ENCODE results near the gene LANCL2. TPM values are rescaled to one million over a fixed set of nuclear protein-coding genes. Genes with fewer than 3 reads are reported as not detected.

The LANCL2 gene
- total RNA-seq, 1 experiment from 2014 or later, result 14.3 TPM

DNA sequence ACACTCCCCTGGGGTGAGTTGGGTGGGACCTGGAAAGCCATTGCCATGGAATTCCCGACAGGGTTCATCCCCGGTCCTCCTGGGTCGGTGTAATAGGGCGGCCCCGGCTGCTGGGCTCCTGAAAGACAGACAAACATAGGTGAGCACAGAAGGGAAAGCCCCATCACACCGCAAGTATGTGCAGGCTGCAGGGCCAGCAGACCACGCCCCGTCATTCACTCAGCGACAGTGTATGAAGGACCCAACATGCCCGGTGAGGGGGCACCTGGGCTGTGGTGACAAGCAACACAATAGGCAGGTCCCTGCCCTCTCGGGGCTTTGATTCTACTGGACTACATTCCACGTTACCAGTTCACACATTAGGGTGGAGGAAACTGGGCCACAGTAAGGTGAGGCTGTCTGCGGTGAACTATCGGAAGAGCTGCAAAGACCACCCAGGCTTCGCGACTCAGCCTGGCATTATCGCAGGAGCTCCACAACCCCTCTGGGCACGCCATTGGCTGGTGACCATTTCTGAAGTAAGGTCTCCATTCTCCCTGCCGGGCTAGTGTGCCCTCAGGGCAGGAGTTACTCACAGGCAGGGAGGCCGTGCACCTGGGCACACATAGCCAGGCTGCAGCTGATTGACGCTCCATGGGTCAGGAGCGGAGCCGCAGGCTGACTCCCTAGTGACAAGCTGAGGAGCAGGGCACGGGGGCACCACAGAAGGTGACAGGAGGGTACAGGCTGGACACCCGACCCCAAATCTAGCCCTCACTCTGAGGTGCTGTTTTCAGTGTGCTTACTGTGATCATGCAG lies 108.0 kb downstream of the LANCL2 start:
- intact Hi-C loops (cut with micrococcal nuclease), result no loop called here
- no peak overlapping the region for H3K27ac Mint-ChIP-seq (ENCODE audit: low read depth, unreplicated experiment)
- no peaks in the 10 kb centered on the region for H3K27me3 Mint-ChIP-seq (ENCODE audit: insufficient read depth, unreplicated experiment)
- ChIA-PET CTCF (no interaction called here), POLR2A (no interaction called here)
- peaks cover 10% of the 10 kb centered on the region for H3K4me1 Mint-ChIP-seq (ENCODE audit: insufficient read depth, unreplicated experiment)
- no peak overlapping the region for H3K4me3 Mint-ChIP-seq (ENCODE audit: unreplicated experiment)
- peaks cover 22% of the 10 kb centered on the region for H3K36me3 Mint-ChIP-seq (ENCODE audit: insufficient read depth, unreplicated experiment)
- no peak for DNase-seq (ENCODE audit: unreplicated experiment)
- BruUV-seq (replicated peaks), result no TSS peak
- H3K9me3 Mint-ChIP-seq (ENCODE audit: unreplicated experiment), result no peaks in the 10 kb centered on the region
- TF ChIP-seq, protein P1, sequence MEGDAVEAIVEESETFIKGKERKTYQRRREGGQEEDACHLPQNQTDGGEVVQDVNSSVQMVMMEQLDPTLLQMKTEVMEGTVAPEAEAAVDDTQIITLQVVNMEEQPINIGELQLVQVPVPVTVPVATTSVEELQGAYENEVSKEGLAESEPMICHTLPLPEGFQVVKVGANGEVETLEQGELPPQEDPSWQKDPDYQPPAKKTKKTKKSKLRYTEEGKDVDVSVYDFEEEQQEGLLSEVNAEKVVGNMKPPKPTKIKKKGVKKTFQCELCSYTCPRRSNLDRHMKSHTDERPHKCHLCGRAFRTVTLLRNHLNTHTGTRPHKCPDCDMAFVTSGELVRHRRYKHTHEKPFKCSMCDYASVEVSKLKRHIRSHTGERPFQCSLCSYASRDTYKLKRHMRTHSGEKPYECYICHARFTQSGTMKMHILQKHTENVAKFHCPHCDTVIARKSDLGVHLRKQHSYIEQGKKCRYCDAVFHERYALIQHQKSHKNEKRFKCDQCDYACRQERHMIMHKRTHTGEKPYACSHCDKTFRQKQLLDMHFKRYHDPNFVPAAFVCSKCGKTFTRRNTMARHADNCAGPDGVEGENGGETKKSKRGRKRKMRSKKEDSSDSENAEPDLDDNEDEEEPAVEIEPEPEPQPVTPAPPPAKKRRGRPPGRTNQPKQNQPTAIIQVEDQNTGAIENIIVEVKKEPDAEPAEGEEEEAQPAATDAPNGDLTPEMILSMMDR (IDR thresholded peaks at IDR 0.05; ENCODE audit: unreplicated experiment), result no peak

DNA sequence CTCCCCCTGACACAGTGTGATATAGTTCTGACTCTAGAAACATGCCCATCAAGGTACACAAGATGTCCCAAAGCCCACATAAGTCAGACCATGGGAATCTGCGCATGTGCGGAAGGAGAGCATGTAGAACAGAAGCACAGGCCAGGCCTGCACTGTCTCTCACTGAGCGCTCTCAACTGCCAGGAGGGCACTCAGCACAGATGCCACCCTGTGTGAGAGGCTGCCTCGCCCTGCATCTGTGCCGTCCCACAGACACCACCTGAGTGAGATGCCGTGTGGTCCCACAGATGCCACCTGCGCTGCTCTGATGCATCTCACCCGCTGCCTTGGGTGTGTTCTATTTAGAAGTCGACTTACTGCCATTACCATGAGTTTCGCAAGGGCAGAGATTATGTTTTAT lies 108.8 kb downstream of the LANCL2 start:
- TF ChIP-seq, protein P1 (IDR thresholded peaks at IDR 0.05; ENCODE audit: unreplicated experiment), result no peak
- no peak overlapping the region for H3K27ac Mint-ChIP-seq (ENCODE audit: low read depth, unreplicated experiment)
- H3K9me3 Mint-ChIP-seq (ENCODE audit: unreplicated experiment), result no peaks in the 10 kb centered on the region
- BruUV-seq (replicated peaks), result no TSS peak
- no peak for DNase-seq (ENCODE audit: unreplicated experiment)
- H3K4me3 Mint-ChIP-seq (ENCODE audit: unreplicated experiment), result no peak overlapping the region
- H3K27me3 Mint-ChIP-seq (ENCODE audit: insufficient read depth, unreplicated experiment), result no peaks in the 10 kb centered on the region
- peaks cover 22% of the 10 kb centered on the region for H3K36me3 Mint-ChIP-seq (ENCODE audit: insufficient read depth, unreplicated experiment)
- intact Hi-C loops (cut with micrococcal nuclease), result no loop called here
- POLR2A ChIA-PET, result no interaction called here
- H3K4me1 Mint-ChIP-seq (ENCODE audit: insufficient read depth, unreplicated experiment), result peaks cover 10% of the 10 kb centered on the region
- CTCF ChIA-PET, result no interaction called here

DNA sequence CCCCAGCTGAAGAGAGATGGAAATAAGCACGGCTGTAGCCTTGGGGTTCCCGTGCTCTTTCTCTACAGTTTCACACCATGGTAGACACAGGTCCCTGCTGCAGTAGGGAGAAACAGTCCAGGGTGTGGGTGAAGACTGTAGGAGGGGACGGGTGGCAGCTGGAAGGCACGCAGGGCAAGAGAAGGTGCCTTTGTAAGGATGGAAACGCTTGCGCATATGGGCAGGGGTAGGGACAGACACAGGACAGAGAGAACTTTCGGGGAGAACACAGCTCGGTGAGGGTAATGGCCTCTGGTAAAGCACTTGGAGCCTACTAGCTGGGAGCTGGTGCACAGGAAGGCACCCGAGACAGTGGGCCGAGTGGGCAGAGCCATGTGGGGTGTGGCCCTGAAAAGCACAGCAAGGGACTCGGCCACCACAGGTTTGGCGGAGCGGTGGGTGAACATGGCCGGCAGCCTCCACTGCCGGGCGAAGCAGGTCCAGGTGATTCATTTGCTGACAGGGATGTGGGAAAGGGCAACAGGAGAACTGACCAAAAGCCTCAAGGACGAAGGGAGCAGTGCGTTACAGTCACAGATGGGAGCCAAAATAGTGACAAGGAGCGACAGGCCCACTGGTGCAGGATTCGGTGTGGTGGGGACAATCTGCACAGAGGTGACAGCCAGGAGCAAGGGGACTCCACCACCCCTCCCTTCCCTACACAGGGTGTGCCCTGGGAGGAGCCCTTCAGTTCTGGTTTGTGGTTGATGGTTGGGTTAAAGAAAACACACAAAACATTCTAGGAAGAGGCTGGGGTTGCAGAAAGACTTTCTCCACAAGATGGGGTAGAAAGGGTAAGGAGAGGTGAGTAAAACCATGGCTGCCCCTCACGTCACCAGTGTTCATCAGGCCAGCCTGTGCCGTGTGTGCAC lies 110.1 kb downstream of the LANCL2 start:
- intact Hi-C loops (cut with micrococcal nuclease), result no loop called here
- CTCF ChIA-PET, result interaction anchor here (0.6 kb wide), 1 partner anchor 683 kb away, joined by 4 read pairs; no protein-coding TSS in a partner anchor
- Mint-ChIP-seq H3K27me3 (ENCODE audit: insufficient read depth, unreplicated experiment) (no peaks in the 10 kb centered on the region), H3K27ac (ENCODE audit: low read depth, unreplicated experiment) (no peak overlapping the region), H3K36me3 (ENCODE audit: insufficient read depth, unreplicated experiment) (peaks cover 25% of the 10 kb centered on the region), H3K4me3 (ENCODE audit: unreplicated experiment) (no peak overlapping the region), H3K4me1 (ENCODE audit: insufficient read depth, unreplicated experiment) (peaks cover 10% of the 10 kb centered on the region), H3K9me3 (ENCODE audit: unreplicated experiment) (no peaks in the 10 kb centered on the region)
- POLR2A ChIA-PET, result no interaction called here
- DNase-seq (ENCODE audit: unreplicated experiment), result no peak
- no TSS peak for BruUV-seq (replicated peaks)
- TF ChIP-seq, protein P1 (IDR thresholded peaks at IDR 0.05; ENCODE audit: unreplicated experiment), result no peak

Measured in MCF 10A (cell line).